Cardiac fibroblast (primary cell): ENCODE results near the gene RELT.

Experiments used
- DNase-seq, 2 donors: peaks; one replicate each; pipeline versions ENCODE4 v3.0.0 to v3.0.0-alpha.2; 2010; ENCODE audit warnings: low read depth in 2 of 2
- H3K4me3 ChIP-seq, 2 donors: replicated peaks in 1 of 2; 1 replicate in 1 of 2; 2 replicates in 1 of 2; pipeline ENCODE4 v1.5.1; 2011; ENCODE audit warnings: low read depth in 2 of 2, low read length in 2 of 2, mild to moderate bottlenecking in 2 of 2, moderate library complexity in 1 of 2
- CTCF ChIP-seq: IDR thresholded peaks from one replicate; pipeline ENCODE4 v1.5.1; 2011; ENCODE audit warnings: low read depth, mild to moderate bottlenecking, low read length, inconsistent platforms

The RELT gene

GRCh38 chr11:73358071-73358470 lies 18.1 kb upstream of the RELT start:
- no peak for DNase-seq
- no peak for TF ChIP-seq CTCF
- no peak overlapping the region for H3K4me3 ChIP-seq

- no peak for TF ChIP-seq CTCF
- DNase-seq, result peak; percentile 51 to 74
- no peak overlapping the region for H3K4me3 ChIP-seq
Measured at GRCh38 chr11:73359341-73359740, 16.9 kb upstream of the RELT start.

GRCh38 chr11:73359930-73360742 lies 16.1 kb upstream of the RELT start:
- no peak overlapping the region for H3K4me3 ChIP-seq
- peak; percentile 47 for TF ChIP-seq CTCF
- DNase-seq, result peak; percentile 47 to 63

- TF ChIP-seq CTCF, result no peak
Measured at GRCh38 chr11:73360743-73361369, 15.3 kb upstream of the RELT start.

GRCh38 chr11:73361953-73362776 lies 14.0 kb upstream of the RELT start:
- no peak for TF ChIP-seq CTCF
- H3K4me3 ChIP-seq, result no peak overlapping the region
- DNase-seq, result no peak

More at GRCh38 chr11:73360743-73361369, 15.3 kb upstream of the RELT start:
- DNase-seq, result no peak
- H3K4me3 ChIP-seq, result no peak overlapping the region

GRCh38 chr11:73363147-73363546 lies 13.1 kb upstream of the RELT start:
- no peak for DNase-seq
- no peak for TF ChIP-seq CTCF
- H3K4me3 ChIP-seq, result no peak overlapping the region
